ENCODE results near the gene ASCC3.

ASCC3 gene

GRCh38 chr6:100724696-100725095 is 156.4 kb downstream of the ASCC3 start:
- H3K36me3 ChIP-seq = peaks cover 4 to 9% (median 5%) of the 10 kb centered on the region in 3 donors
- H3K4me1 ChIP-seq = peaks cover 0 to 19% (median 5%) of the 10 kb centered on the region in 4 donors
- H3K27me3 ChIP-seq = no peaks in the 10 kb centered on the region
- no peak overlapping the region for H3K4me3 ChIP-seq
- TF ChIP-seq CTCF (IDR thresholded peaks at IDR 0.05) = no peak
- no peaks in the 10 kb centered on the region for H3K9me3 ChIP-seq
- no peak for DNase-seq
- intact Hi-C loops (cut with DNase I; ENCODE audit: low total_unique reads) = no loop called here
- H3K27ac ChIP-seq = no peak overlapping the region

- no peaks in the 10 kb centered on the region for H3K9me3 ChIP-seq
- intact Hi-C loops (cut with DNase I; ENCODE audit: low total_unique reads) = no loop called here
- H3K27me3 ChIP-seq = no peaks in the 10 kb centered on the region
- no peak for TF ChIP-seq CTCF (IDR thresholded peaks at IDR 0.05)
- DNase-seq = no peak
- H3K4me3 ChIP-seq = no peak overlapping the region
- H3K36me3 ChIP-seq = peaks cover 4 to 9% (median 5%) of the 10 kb centered on the region in 3 donors
- peaks cover 0 to 19% (median 5%) of the 10 kb centered on the region in 4 donors for H3K4me1 ChIP-seq
- H3K27ac ChIP-seq = no peak overlapping the region
Measured at GRCh38 chr6:100724222-100724621, 156.9 kb downstream of the ASCC3 start.

GRCh38 chr6:100721256-100721655 is 159.9 kb downstream of the ASCC3 start:
- TF ChIP-seq CTCF (IDR thresholded peaks at IDR 0.05) = no peak
- Histone ChIP-seq H3K36me3 (peaks cover 4 to 9% (median 5%) of the 10 kb centered on the region in 3 donors), H3K4me3 (no peak overlapping the region), H3K27ac (no peak overlapping the region), H3K27me3 (no peaks in the 10 kb centered on the region), H3K4me1 (no peaks in the 10 kb centered on the region), H3K9me3 (no peaks in the 10 kb centered on the region)
- intact Hi-C loops (cut with DNase I; ENCODE audit: low total_unique reads) = no loop called here
- no peak for DNase-seq

GRCh38 chr6:100719883-100720682 is 161.0 kb downstream of the ASCC3 start:
- peak in 1 of 2 experiments; percentile 15 for TF ChIP-seq CTCF (IDR thresholded peaks at IDR 0.05)
- no peak for DNase-seq
- no peak overlapping the region for H3K27ac ChIP-seq

GRCh38 chr6:100712997-100713396 is 168.1 kb downstream of the ASCC3 start:
- no peak overlapping the region for H3K4me3 ChIP-seq
- H3K9me3 ChIP-seq = no peaks in the 10 kb centered on the region
- intact Hi-C loops (cut with DNase I; ENCODE audit: low total_unique reads) = no loop called here
- TF ChIP-seq CTCF (IDR thresholded peaks at IDR 0.05) = no peak
- H3K27me3 ChIP-seq = no peaks in the 10 kb centered on the region
- no peak for DNase-seq
- no peak overlapping the region for H3K27ac ChIP-seq
- peaks cover 0 to 17% (median 0%) of the 10 kb centered on the region in 3 donors for H3K36me3 ChIP-seq
- no peaks in the 10 kb centered on the region for H3K4me1 ChIP-seq

More at GRCh38 chr6:100719883-100720682, 161.0 kb downstream of the ASCC3 start:
- Histone ChIP-seq H3K4me3 (no peak overlapping the region), H3K9me3 (no peaks in the 10 kb centered on the region), H3K36me3 (peaks cover 4 to 14% (median 5%) of the 10 kb centered on the region in 3 donors), H3K27me3 (no peaks in the 10 kb centered on the region), H3K4me1 (no peaks in the 10 kb centered on the region)
- intact Hi-C loops (cut with DNase I; ENCODE audit: low total_unique reads) = no loop called here

All from tibial artery (tissue), 4 donors.